ENCODE measurements around the gene TTLL11.

Gene TTLL11

DNA sequence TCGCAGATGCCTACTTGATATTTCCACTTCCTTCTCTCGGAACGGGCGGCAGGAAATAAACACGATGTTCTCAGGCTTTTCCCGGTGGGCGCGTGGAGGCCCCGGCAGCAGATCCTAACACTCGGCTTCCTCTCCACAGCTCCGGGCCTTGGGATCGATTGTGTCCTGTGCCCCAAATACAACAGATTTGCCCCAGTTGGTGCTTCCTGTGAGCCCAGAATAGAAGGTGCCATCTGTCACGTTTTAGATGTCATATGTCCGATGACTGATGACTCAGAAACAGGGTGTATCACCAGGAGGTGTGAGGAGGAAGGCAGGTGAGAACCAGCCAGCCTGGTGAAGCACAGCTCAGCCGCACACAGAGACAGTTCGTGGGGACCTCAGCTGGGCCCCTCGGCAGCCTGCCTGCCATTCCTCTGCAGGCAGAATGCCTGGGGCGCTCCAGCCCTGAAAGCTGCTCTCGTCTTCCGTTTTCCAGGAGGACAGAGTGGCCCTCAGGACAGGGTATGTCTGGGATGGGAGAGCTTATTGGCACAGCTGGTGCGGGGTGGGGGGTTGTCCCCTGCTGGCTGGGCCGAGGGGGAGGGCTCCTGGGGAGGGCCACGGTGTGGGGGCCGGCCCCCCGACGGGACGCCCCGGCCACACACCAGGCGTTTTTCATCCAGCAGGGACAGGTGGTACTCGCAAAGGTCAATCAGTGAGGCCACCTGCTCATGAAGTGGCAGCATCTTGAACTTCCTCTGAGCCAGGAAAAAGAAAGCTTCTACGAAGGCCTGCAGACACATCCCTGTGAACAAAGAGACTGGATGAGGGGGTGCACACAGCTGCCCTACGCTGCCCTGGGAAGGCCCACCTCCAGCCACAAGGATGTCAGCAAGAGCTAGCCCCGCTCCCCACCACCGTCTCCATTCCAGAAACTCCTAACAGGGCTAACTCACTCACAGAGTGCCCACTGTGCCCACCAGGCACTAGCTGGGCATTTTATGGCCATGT lies 270.7 kb downstream of the TTLL11 start:
- peak; percentile 28 for DNase-seq

DNA sequence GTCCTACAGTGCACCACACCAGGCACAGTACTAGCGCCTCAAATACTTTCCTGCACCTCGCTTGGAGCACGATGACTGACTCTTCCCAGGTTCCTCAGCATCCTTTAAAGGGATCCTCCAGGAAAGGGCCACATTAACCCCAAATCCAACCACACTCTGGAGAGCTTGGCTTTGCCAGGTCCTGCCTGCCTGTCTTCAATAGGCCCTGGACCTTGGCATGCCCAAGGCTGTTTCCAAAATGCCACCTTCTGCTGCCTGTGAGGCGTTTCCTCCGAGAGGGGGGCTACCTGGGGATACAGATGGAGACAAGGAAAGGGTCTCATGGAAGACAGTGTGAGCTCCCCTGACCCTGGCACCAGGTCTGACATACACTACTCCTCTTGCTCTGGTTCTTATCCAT lies 271.8 kb downstream of the TTLL11 start:
- DNase-seq = no peak

DNA sequence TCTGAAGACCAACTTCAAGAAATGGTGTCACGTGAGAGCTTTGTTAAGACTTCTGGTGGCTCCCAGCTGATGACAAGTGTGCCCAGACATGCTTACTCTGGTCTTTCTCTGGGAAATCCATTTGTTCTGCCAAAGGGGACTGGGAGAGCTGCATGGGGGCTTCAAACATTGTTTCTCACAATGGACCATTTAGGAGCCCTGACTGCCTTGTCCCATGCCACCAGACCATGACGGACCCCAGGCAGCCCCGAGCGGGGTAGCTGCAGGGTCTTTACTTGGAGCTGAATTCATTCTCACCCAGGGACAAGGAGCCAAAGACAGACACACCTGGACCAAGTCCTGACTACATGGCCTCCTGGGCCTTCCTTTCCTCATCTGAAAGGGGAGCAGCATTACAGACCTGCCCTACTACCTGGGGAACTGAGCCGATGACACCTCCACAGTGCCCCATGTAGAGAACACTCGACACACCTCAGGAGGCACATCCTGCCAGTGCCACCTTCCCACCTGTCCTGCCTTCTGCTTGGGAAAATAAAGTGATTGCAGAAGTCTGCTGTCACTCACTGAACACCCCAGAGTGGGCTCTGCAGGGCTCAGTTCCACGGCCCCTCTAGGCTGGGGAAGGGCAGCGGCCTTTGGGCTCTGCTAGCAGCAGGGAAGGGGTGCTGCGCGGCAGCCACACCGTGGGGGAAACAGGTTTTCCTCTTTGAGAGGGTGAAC lies 272.7 kb downstream of the TTLL11 start:
- DNase-seq = no peak

DNA sequence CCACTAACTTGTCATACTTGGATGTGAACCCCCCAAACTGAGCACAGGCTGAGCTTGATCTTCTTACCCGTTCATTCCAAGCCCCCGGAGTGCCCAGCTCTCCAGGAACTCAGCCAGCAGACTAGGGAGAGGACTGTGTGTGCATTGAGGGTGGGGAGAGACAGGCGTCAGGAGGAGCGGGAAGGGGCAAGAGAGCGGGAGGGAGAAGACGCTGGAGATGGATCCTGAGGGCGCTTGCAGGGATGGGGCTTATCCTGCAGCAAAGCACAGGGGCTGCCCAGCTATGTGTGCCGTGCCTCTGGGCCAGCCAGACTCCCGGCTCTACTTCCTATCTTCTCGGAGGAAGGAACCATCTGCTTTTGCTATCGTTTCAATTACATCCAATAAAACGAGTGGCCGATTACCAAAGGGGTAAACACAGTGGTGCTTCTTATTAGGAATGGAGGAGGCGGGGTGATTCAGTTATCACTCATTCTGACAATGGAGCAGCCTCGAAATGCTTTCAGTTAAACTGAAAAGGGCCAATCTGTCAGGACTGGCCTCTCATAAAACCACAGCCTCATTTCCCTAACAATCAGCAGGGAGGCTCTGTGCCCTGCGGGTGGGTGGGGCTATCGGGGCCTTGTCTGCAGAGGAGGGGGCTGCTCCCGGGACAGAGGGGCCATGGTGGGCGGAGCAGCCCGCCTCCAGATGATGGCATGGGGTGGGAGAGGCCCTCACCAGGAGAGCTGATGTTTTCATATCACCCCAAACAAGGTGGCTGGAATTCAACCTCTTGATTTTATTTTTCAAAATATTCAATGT lies 273.5 kb downstream of the TTLL11 start:
- peak; percentile 20 for DNase-seq

DNA sequence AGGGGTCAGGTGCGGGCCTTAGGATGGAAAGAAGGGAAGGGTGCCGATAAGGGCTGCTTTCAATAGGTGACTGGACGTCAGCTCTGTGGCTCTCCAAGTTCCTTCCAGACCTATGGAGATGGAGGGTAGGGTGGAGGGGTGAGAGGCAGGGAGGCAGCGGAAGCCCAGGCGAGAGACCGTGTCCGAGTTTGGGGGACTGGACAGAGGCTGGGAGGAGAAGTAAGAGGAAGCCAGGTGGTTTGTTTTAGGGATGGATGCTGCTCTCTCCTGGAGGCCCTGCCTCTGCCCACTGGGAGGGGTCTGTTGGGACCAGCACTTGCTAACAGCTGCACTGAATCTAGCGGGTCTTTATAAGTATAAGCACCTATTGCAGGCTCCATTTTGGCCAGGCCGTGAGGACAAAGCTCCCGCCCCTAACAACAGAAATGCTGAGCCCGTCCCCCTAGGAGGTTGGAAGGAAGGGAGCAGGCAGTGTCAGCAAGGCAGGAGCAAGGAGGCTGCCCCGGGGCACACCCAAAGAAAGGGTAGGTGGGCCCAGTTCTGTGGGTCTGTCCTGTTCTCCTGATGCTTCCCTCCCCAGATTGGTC lies 274.2 kb downstream of the TTLL11 start:
- no peak for DNase-seq

DNA sequence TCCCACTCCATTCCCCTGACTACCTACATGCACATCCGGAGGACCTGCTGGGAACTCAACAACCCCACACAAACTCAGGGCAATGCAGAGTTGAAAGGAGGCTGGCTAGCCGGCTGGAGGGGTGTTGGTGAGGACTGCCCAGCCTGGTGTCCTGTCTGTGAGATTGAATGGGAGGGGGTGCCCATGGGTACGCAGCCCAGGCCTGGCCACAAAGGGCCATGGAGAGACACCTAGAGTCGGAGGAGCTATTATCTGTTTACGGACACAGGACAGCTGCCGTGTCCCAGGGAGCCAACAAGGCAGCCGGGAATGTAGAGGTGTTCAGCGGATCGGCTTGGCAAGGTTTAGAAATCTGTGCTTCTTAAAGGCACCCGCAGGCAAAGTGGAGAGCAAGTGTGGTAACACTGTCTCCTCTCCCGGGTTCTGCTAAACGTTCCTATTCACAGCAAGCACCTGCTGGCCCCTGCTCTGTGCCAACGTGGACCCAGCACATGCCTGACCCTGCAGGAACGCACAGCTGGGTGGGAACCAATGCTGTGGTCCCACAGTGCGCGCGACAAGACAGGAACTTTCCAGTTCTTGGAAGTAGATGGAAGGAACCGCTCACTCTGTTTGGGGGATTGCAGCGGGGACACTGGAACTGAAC lies 275.0 kb downstream of the TTLL11 start:
- no peak for DNase-seq

DNA sequence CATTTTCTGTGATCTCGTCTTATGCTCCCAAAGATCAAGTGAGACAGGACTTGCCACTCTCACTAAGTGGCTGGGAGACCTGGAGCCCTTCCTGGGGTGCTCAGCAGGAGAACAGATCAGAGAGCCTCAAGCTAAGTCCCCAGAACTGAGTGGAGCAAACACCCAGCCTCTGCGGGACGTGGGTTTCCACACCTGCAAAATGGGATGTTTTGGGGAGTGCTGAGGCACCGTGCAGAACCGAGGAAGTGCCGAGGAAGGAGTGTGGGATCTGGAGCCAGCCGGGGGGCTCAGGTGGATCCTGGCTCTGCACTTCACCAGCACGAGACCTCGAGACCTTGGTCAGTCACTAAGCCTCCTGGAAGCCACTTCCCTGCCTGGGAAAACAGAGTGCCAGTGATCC lies 275.6 kb downstream of the TTLL11 start:
- DNase-seq = no peak

DNA sequence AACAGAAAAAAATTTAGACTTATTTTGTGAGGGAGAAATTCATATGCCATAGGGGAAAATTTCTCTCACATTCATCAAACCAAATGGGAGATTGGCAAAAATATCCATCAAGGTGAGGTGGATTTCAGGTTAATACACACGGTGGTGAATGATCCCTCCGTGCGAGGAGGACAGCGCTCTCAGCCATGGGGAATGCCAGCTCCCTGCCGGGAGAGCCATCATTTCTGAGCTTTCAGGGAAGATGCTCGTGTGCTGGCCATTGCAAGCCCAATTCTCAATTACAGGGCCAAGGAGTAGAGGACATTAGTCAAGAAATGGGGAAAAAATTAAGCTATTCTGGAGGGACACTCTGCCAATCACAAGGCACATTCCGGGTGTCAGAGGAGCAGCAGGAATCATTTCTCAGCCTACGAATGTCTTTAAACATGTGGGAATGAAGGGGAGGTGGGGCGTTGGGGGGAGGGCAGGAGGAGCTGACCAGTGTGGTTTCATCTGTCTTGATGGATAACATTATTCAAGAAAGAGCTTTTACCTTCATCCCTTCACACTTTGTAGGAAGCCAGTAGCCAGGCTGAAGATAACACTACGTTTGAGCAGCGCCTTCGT lies 276.2 kb downstream of the TTLL11 start:
- DNase-seq = no peak

DNA sequence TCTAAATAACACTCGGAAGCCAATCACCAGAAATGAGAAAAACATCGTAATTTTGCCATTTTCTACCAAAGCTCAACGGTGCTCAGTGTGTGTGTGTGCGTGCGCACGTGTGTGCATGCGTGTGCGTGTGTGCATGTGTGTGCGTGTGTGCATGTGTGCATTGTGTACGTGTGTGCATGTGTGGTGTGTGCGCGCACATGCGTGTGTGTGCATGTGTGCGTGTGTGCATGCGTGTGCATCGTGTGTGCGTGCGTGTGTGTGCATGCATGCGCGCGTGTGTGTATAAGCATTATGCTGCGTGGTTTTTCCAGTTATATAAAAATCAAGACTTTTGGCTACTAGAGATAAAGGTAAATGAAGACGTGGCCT lies 276.7 kb downstream of the TTLL11 start:
- DNase-seq = no peak

DNA sequence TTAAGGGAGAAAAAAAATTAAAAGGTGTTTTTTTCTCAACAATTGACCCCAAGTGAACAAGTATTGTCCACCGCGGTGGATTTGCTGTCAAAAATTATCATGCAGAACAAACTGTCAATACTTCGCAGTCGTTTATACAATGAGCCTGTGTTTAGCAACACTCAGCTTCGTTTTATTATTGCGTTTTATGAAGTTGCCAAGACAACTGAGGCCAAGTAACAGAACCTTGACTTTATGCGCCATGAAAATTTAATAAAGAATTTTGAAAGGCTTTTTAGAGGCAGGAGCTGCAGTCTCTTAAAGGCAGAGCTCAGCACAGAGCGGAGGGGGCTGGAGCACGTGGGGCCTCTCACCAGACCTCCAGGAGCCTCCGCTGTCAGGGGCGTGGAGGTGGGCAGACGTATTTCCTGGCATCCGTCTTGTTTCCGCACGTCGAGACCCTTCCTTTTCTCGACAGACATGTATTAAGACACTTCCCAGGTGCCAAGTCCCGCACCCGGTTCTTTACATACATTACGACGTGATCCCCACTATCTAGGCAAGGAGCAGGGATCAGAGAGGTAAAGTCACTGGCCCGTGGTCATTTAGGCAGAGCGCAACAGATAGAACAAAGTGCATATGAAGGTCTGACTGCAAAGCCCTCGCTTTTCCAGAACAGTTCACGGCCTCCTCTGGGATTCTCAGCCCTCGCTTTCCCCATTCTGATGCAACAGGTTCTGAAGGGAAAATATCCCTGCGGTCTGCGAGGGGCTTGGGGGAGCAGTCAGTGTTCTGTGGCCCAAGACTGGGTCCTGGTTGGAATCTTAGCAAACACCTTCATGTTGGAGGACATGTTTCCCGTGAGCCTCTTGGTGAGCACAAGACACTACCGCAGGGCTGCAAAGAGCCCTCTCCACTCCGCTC lies 277.3 kb downstream of the TTLL11 start:
- no peak for DNase-seq

DNA sequence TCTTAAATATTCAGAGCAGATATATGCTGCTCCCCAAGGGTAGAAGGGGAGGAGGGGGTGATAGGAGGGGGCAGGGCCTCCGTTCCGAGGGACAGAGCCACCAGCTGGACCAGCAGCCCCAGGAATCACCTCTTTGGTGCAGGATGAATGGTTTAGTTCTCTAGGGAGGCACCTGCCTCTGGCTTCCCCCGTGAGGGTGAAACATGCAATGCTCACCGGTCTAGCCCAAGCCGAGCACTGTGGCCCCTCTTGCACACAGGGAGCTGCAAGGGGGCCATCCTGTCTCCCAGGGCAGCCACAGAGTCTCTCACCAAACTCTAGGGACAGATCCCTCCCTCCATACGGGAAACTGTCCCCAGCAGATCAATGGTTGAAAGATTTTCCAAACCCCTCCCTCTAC lies 278.0 kb downstream of the TTLL11 start:
- no peak for DNase-seq

DNA sequence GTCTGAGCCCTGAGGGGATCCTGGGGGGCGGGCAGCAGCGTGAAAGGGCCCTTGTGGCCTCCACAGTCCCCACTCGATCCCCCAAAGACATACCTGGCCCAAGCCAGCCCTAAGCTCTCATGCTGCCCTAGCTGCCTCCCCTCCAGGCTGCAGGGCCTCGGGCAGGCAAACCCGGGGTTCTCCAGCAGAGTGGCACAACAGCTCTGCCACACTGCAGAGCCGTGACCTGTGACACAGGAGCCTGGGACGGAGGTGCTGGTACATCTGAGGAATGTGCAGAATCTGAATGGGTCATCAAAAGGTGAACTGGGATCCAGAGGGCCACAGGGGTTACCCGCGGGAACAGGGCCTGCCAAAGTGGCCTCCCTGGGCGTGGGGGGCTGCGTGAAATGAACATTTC lies 278.5 kb downstream of the TTLL11 start:
- no peak for DNase-seq

DNA sequence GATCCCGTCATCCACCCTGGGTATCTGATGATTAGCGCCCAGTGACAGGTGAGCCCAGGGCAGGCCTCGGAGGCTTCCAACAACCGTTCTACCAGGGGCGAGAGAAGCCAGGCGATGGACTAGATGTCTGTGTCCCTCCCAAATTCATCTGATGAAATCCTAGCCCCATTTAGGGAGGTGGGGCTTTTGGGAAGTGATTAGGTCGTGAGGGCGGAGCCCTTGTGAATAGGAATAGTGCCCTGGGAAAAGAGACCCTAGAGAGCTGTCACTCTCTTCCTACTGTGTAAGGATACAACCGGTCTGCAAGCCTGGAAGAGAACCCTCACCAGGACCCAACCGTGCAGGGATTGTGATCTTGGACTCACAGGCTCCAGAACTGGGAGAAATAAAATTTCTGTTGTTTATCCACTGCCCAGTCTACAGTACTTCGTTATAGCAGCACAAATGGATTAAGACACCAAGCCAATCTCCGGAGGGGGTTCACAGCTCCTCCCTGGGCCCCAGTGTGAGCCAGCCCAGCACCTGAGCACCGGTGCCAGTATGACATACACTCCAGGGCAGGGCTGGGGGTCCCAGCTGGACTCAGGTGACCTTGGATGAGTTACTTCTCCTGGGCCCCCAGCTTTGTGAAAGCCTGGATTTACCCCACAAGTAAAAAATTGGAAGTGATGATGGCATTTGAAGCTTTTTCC lies 279.4 kb downstream of the TTLL11 start:
- no peak for DNase-seq

DNA sequence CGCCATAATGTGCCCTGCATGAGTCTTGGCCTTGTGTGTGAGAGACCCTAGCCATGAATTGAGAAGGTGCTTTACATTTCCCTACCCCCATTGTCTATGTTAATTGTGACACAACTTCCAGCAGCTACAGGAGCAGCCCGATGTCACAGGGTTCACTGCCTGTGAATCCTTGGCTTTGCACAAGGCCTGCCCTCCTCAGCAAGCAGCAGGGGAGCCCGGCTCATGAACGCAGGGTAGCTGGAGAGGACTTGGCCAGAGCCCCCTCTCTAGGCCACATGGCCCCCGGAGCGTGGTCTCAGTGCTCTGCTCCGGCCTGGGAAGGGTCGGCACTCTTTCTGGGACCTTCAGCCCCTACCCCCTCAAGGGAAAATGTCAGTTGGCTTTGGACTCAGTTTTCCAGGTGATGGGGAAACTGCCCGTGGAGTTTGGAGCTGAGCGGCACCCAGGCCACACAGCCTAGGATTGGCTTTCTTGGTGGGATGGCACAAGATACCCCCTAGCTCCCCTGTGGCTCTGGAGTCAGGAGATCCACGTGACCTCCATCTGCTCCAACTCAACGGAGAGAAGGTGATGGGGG lies 280.9 kb downstream of the TTLL11 start:
- no peak for DNase-seq

DNA sequence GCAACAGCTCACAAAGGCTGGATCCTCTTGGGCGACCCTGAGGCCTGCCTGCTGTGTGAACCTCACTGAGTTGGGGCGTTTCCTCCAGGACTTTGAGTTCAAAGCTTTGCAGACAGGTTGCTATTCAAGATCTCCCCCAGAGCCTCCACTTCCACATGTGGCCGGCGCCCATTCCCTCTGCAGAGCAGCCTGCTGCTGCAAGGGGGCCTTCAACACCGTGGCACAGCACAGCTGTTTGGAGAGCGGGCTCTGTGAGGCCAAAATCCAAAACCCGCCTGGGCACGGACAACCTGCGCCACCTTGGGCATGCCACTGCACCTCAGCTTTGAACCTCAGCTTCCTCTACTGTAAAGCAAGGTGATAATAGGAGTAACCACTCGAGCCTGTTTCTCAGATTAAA lies 281.4 kb downstream of the TTLL11 start:
- no peak for DNase-seq

DNA sequence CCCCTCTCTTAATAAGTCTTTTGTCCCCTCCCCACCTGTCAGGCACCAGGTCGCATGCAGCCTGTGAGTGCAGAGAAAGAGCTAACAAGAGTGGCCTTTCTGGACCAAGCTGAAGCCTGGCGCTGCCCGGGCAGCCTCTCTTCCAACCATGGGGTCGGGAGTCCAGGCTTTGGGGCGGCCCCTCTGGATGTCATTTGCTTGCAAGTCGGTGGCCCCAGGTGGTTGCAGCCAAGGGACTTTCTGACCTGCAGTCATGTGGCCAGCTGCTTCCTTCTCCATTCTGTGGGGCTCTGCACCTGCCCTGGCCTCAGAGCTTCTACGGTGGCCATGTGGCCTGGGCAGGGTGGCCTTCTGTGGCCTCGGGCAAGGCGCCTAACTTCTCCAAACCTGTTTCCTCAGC lies 282.0 kb downstream of the TTLL11 start:
- no peak for DNase-seq

DNA sequence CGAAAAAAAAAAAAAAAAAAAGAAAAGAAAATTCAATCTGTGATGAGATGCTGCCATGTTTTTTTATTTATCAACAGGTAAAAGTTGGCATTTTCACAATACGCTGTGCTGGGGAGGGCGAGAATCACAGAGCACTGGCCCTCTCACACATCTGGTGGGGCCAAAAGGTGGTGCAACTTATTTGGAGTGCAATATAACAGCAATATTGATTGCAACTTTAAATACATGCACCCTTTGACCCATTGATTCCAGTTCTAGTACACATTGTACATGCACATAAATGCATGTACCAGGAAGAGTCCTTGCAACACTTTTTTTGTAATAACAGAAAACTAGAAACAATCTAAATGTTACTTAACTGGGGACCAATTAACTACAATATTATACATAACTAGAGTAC lies 282.6 kb downstream of the TTLL11 start:
- DNase-seq = no peak

DNA sequence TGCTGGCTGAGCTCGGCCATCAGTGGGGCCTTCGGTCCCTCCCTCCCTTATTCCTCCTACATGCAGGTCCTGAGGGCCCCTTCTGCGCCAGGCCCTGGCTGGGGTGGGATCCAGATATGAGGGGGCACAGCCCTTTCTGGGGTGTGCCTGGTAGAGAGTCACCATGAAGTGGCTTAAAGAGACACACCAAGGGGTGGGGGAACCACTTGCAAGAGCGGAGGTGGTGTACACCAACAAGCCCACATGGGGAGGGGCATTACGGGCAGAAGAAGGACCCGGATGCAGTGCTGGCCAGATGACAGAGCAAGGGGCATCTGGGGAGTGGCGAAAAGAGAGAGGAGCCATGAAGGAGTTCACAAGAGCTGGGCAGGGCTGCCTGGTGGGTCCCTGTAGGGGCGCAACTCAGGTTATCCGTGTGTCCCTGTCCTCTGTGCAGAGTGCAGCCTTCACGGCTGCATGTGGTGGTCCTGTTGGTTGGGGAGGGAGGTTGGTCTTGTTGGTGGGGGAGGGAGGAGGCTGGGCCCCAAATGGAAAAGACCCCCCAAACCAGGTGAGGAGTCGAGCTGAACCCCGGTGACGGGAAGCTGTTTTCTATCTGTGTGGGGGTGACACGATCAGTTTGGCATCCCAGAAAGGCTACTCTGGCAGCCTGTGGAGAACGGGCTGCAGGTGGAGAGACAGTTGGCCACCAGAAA lies 283.6 kb downstream of the TTLL11 start:
- DNase-seq = no peak

DNA sequence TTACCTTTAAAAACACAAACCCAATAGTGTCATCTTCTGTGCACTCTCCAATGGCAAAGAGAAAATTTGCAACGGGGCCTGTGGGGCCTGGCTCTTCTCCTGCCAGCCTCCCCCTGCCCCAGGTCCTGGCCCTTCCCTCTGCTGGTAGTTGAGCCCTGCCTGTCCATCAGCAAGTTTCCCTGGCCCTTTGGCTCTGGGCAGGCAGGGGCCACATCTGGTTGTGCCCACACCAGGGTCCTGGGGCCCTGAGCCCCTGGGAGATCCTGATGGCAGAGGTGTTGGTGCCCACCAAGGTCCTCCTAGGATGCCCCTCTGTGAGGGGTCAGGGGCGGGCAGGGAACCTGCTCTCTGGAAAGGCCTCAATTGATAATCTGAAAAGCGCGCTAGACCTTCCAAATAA lies 284.3 kb downstream of the TTLL11 start:
- DNase-seq = no peak
